ENCODE data around the gene LTA4H. TPM values are rescaled to one million over a fixed set of nuclear protein-coding genes. Genes with fewer than 3 reads are reported as not detected.

LTA4H gene
- polyA plus RNA-seq, 4 donors = 74.6 to 195 (median 86.4) TPM

Other genes with a start within 250 kb of the LTA4H start
- gene NTN4, start 244.8 kb downstream of the LTA4H start, polyA plus RNA-seq = 10 to 100 TPM in 2 of 4 donors, 1 to 10 TPM in 2; 1.6 to 45.7 (median 9.8) TPM
- 10 to 100 TPM; 18.9 to 61.9 (median 31.9) TPM for gene SNRPF, start 176.6 kb downstream of the LTA4H start, polyA plus RNA-seq
- under 1 TPM in 2 of 4 donors, not detected in 2; 0.09 to 0.58 TPM for gene CCDC38, start 93.0 kb downstream of the LTA4H start, polyA plus RNA-seq
- gene AMDHD1, start 92.3 kb downstream of the LTA4H start, polyA plus RNA-seq = 10 to 100 TPM in 1 of 4 donors, under 1 TPM in 3; 0.61 to 10.9 (median 0.85) TPM
- 1 to 10 TPM in 3 of 4 donors, under 1 TPM in 1; 0.31 to 8.7 (median 1.1) TPM for gene HAL, start 39.2 kb downstream of the LTA4H start, polyA plus RNA-seq
- 10 to 100 TPM in 2 of 4 donors, 1 to 10 TPM in 1, under 1 TPM in 1; 0.67 to 15.9 (median 10.8) TPM for gene ELK3, start 158.8 kb upstream of the LTA4H start, polyA plus RNA-seq